ENCODE results near the gene MYT1.

The MYT1 gene

DNA sequence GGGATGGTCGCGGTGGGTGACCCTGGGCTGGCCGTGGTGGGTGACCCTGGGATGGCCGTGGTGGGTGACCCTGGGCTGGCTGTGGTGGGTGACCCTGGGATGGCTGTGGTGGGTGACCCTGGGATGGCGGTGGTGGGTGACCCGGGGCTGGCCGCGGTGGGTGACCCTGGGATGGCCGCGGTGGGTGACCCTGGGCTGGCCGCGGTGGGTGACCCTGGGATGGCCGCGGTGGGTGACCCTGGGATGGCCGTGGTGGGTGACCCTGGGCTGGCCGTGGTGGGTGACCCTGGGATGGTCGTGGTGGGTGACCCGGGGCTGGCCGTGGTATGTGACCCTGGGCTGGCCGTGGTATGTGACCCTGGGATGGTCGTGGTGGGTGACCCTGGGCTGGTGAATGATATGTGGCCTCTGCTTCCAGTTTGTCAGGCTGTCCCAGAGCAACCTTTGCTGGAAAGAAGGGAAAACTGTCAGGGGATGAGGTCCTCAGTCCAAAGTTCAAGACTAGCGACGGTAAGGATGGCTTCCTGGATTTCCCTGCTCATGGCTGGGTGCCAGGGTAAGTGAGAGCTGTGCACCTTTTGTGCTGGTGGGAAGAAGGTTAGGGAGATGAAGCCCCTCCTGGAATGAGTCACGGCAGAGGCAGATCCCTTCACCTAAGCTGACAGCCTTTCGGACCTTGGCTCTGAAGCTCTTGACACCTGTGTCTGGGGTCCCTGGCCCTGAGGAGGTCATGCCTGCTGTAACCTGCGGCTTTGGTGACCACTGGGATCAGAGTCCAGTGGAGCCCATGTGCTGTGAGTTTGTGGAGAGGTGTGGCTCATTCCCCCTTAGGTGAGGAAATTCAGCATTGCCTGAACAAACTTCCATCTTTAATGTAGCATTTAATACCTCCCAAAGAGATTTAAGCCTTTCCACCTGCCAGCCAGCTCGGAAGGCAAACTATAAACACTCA, 72.2 kb downstream of the MYT1 start:
- DNase-seq = no peak

DNA sequence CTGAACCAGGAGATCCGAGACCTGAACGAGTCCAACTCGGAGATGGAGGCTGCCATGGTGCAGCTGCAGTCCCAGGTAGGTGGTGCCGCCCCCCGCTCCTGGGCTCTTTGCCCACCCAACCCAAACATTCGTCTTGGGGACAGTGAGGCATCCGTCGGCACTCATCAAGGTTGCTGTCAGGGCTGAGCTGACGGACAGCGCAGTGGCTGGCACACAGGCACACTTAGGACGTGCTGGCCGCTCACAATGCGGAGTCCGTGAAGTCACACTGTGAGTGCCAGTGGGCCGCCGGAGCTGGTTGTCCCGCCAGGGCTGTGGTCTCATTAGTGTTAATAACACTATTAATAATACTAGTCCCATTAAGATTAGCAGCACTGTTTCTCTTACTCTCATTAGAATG, 73.1 kb downstream of the MYT1 start:
- no peak for DNase-seq

DNA sequence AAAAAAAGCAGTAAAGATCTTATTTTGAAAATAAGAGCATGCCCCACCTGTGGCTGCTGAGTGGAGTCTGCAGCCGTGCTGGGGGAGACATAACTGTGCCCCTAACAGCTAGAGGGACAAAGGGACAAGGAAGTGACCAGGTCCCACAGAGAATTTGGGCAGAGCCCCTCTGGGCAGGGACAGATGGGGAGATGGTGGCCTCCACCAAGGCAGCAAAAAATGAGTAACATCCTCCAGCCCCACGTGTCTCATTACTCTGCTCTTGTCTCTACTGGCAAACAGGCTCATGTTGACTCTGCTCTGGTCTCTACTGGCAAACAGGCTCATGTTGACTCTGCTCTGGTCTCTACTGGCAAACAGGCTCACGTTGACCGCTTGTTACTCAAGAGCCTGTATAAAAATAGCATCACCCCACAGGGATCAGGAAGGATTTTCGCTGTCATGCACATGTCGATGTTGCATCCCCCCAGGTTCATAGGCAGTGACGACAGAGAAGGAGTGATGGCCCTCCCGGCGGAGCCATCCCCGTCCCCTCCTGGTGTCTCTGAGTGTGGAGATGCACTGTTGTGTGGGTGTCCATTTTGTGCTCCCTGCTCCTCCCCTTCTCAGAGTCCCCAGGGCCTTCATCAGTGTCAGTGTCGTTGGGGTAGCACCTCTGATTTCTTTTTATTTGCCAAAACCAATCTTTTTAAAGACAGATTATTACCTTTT, 74.0 kb downstream of the MYT1 start:
- DNase-seq = no peak

DNA sequence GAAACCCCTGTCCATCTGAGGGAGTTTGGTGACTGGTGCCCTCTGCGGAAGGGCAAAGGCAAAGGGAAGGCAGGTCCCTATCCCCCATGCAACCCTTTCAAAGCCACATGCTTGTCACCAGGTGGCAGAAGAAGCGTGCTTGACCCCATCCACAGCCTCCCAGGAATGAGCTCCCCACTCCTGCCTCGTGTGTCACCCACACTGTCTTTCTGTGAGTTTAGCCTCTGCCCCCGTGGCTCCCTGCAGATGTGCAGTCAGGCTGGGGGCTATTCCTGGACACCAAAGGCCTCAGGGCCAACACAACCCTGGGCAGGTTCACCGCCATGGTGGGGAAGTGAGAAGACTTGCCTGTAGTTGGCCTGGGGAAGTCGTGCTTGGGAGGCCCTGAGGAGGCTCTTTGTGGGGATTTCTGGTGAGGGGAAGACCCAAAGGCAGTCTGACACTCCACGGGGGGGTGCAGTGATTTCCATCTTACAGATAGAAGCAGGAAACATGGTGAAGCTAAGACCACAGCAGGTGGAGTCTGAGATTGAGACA, 74.7 kb downstream of the MYT1 start:
- no peak for DNase-seq

- no peak for DNase-seq
These were observed 75.4 kb downstream of the MYT1 start for GRCh38 chr20:64239449-64240242.

DNA sequence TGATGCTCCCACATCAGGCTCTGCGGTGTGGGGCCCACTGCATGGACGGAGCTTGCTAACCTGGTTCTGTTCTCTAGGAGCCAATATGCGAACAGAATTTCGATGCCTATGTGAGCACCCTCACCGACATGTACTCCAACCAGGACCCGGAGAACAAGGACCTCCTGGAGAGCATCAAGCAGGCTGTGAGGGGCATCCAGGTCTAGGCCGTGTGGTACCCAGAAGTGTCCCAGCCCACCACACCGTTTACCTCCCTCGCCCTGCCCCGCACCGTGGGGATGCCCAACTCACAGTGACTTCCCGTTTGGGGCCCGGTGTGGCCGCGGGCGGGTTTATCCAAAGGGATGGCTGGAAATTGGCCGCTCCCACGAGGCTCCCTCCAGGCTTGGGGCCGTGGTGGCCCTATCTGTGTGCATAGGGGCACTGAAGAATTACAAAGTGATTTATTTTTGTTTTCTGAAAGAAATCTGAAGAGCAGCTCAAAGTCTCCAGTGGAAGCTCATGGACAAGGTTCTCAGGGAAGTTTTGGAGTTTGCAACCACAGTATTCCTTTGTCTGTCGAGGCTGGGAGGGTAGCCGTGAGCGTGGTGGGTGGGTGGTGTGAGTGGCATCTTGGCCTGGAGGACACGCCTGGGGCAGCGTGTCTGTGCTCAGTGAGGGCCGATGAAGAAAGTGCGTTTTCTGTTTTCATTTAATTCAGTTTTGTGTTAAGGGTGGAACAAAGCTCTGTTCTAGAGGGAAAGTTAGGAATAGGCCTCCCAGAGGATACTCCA, 76.2 kb downstream of the MYT1 start:
- no peak for DNase-seq

- no peak for DNase-seq
These were observed 76.8 kb downstream of the MYT1 start for GRCh38 chr20:64241061-64241460.

- no peak for DNase-seq
These were observed 77.9 kb downstream of the MYT1 start for GRCh38 chr20:64242003-64242796.

DNA sequence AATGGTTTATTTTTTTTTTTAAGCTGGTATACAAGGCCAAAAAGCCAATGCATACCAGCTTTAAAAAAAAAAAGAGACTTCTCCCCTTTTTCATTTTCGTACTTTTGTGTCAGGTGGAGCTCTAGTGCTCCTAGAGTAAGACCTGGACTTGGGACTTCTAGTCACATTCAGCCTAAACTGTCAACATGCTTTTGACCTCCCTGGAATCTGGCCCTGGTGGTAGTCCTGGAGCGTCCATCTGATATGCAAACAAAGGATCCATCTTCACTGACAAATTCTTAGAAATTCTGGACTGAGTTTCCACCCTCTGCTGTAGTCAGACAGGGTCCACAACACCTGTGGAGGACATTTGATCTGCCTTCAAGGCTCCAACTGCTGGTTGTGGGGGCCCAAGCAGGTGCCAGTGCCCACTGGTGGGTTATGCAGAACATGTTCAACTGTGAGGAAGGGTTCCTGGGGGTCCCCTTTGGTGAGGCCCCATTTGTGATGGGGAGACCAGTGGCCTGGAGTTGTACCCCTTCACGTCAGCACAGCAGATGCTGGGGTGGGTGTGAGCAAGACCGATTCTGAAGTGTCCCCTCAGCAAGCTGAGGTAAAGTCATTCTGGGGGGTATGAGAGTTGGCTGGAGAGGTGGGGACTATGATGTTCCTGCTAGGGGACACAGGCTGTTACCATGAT, 78.7 kb downstream of the MYT1 start:
- DNase-seq = no peak

GRCh38 chr20:64244281-64244805, 80.1 kb downstream of the MYT1 start:
- DNase-seq = no peak

- no peak for DNase-seq
These were observed 80.8 kb downstream of the MYT1 start for GRCh38 chr20:64244870-64245603.

GRCh38 chr20:64245746-64246595, 81.7 kb downstream of the MYT1 start:
- DNase-seq = no peak

- DNase-seq = no peak
These were observed 82.5 kb downstream of the MYT1 start for GRCh38 chr20:64246616-64247306.

DNA sequence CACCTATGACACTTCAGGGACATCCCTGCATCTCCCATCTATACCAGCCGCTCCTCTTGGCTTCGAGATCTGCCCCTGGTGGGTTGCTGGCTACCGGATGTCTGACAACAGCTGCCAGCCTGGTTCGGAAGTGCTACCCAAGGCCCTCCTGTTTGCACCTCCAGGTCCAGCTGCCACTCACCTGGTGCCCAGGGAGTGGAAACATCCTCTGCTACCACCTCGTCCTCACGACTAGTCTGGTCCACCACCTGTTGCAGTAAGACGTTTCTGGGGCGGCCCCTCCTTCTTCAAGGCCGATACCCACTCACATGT, 83.0 kb downstream of the MYT1 start:
- DNase-seq = no peak

DNA sequence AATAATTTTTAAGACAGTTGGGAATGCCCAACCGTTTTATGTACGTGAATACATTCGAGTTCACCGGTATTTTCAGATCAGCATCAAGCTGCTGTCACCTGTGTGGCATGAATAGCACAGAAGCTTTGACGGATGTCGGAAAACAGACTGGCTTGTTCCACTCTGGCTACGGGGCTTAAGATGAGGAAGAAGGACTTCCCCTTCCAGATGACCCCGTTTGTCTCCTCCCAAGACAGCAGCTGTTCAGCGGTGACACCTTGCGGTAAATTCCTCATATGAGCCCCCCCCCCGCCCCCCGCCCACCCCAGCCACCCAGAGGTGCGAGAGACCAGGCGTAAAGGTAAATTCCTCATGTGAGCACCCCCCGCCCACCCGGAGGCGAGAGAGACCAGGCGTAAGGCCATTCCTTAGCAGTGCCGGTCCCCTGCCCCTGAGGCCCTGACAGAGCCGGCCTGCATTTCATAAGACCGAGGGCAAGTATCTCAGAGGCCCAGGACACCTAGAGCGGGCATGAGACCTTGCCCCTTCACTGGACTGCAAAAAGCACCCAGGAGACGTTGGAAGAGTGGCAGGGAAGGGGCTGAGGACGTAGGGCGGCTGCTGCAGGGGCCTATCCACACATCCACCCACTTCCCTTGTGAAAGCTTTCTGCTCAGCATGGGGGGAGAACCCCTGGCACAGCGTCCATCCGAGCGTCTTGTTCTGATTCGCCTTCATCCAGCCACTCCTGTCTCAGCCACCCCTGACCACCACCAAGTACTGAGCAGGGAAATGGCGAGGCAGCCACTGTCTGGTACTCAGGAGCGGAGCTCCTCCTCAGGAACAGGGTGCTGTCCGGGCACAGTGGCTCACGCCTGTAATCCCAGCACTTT, 84.0 kb downstream of the MYT1 start:
- no peak for DNase-seq

DNA sequence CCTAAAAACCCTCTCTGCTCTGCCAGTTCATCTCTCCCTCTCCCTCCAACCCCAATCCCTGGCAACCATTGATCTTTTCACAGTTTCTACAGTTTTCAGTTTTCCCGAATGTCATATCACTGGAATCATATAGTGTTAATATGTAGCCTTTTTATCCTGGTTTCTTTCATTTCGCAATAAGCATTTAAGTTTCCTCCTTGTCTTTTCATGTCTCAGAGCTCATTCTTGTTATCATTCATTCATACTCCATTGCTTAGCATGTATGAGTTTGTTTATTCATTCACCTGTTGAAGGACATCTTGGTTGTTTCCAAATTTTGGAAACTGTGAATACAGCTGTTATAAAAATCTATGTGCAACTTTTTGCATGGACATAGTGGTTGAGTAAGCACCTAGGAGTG, 85.8 kb downstream of the MYT1 start:
- no peak for DNase-seq

DNA sequence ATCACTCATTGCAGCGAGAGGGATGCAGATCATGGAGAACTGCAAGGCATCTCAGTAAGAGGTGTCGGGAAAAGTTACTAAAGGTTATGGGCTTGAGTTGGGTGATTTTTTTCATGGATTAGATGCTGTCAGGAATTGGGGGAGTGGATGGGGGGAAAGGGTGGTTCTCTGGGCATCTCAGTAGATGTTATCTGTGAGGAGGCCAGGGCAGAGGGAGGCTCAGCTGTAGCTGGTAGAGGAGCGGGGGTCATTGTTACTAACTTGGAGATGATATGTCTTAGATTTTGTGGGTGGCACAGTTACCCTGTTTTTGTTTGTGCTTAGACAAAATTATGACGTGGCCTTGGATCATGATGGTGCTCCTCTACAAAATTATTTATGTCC, 88.7 kb downstream of the MYT1 start:
- no peak for DNase-seq

All from DMS79 treated with DMSO at 0.1 percent for 48 hours (cell line).